GM18526 (cell line): ENCODE measurements around the gene GBGT1.

Experiments used
- POLR2A ChIP-seq: IDR thresholded peaks from 3 replicates; pipeline ENCODE4 v1.6.1; 2011; ENCODE audit not compliant: insufficient read length; ENCODE audit errors: extremely low read depth

Gene GBGT1

GRCh38 chr9:133140606-133141005, 23.1 kb downstream of the GBGT1 start:
- no peak for TF ChIP-seq POLR2A

- no peak for TF ChIP-seq POLR2A
These were observed 23.6 kb downstream of the GBGT1 start for GRCh38 chr9:133140174-133140505.

- TF ChIP-seq POLR2A, result no peak
These were observed 24.2 kb downstream of the GBGT1 start for GRCh38 chr9:133139246-133140173.

- no peak for TF ChIP-seq POLR2A
These were observed 26.1 kb downstream of the GBGT1 start for GRCh38 chr9:133137451-133138231.

GRCh38 chr9:133135146-133135745, 28.5 kb downstream of the GBGT1 start:
- no peak for TF ChIP-seq POLR2A

- TF ChIP-seq POLR2A, result no peak
These were observed 29.1 kb downstream of the GBGT1 start for GRCh38 chr9:133134388-133135145.

- no peak for TF ChIP-seq POLR2A
These were observed 29.9 kb downstream of the GBGT1 start for GRCh38 chr9:133133681-133134387.

- no peak for TF ChIP-seq POLR2A
These were observed 31.5 kb downstream of the GBGT1 start for GRCh38 chr9:133132174-133132573.

- TF ChIP-seq POLR2A, result no peak
These were observed 32.2 kb downstream of the GBGT1 start for GRCh38 chr9:133131506-133131905.

GRCh38 chr9:133130685-133131244, 32.9 kb downstream of the GBGT1 start:
- peak; percentile 12 for TF ChIP-seq POLR2A

- TF ChIP-seq POLR2A, result no peak
These were observed 34.5 kb downstream of the GBGT1 start for GRCh38 chr9:133129001-133129795.

GRCh38 chr9:133128152-133128551, 35.6 kb downstream of the GBGT1 start:
- TF ChIP-seq POLR2A, result no peak

GRCh38 chr9:133127340-133127981, 36.3 kb downstream of the GBGT1 start:
- TF ChIP-seq POLR2A, result no peak
